Activated B cell treated with CpG ODN at 0.5 μM for 24 hours (primary cell): ENCODE data around the gene FOXJ3. TPM values are rescaled to one million over a fixed set of nuclear protein-coding genes. Genes with fewer than 3 reads are reported as not detected.

Source experiments
- ATAC-seq: fragments of 200-7000 bp; cut with Tn5 transposase; one replicate; pipeline ENCODE4 v1.10.0; 2021; ENCODE audit warnings: low read depth, mild to moderate bottlenecking, moderate library complexity
- CTCF ChIA-PET: fragments of 350-600 bp; sonication (Branson Sonifier 250); formaldehyde crosslinking; loops from one replicate; lab custom pipeline; 2021; ENCODE audit warnings: antibody characterized with exemption; lab: Charles Lee
- POLR2A ChIA-PET: fragments of 350-600 bp; sonication (Branson Sonifier 250); formaldehyde crosslinking; loops from one replicate; lab custom pipeline; 2021; ENCODE audit warnings: antibody characterized with exemption; lab: Charles Lee
- DNase-seq: peaks from one replicate; pipeline ENCODE4 v3.0.0; 2022
- H3K27ac Mint-ChIP-seq: one replicate; pipeline ENCODE4 v1.8.0; 2020; ENCODE audit warnings: mixed read lengths
- H3K27me3 Mint-ChIP-seq: one replicate; pipeline ENCODE4 v1.8.0; 2021; ENCODE audit warnings: mixed read lengths
- H3K36me3 Mint-ChIP-seq: one replicate; pipeline ENCODE4 v1.8.0; 2021; ENCODE audit warnings: low read depth, mixed read lengths
- H3K4me1 Mint-ChIP-seq: one replicate; pipeline ENCODE4 v1.8.0; 2021; ENCODE audit warnings: mixed read lengths
- H3K4me3 Mint-ChIP-seq: one replicate; pipeline ENCODE4 v1.8.0; 2020; ENCODE audit warnings: mild to moderate bottlenecking, mixed read lengths
- H3K9me3 Mint-ChIP-seq: one replicate; pipeline ENCODE4 v1.8.0; 2020; ENCODE audit warnings: mixed read lengths
- intact Hi-C: fragments of 100-400 bp; cut with micrococcal nuclease; formaldehyde crosslinking; loops from one replicate; pipeline ENCODE4 v1.15.1; 2024
- total RNA-seq: library from RNA; stranded (reverse); gene quantifications from 2 replicates; pipeline ENCODE4 v1.2.3, GENCODE V29; 2022
- TF ChIP-seq, protein P1 (sequence below): fragments of 200-600 bp; IDR thresholded peaks from one replicate; pipeline ENCODE4 v1.8.0; 2022; ENCODE audit warnings: antibody characterized with exemption, mild to moderate bottlenecking

The FOXJ3 gene
- total RNA-seq, 1 donor from 2014 or later: 63.9 TPM

DNA sequence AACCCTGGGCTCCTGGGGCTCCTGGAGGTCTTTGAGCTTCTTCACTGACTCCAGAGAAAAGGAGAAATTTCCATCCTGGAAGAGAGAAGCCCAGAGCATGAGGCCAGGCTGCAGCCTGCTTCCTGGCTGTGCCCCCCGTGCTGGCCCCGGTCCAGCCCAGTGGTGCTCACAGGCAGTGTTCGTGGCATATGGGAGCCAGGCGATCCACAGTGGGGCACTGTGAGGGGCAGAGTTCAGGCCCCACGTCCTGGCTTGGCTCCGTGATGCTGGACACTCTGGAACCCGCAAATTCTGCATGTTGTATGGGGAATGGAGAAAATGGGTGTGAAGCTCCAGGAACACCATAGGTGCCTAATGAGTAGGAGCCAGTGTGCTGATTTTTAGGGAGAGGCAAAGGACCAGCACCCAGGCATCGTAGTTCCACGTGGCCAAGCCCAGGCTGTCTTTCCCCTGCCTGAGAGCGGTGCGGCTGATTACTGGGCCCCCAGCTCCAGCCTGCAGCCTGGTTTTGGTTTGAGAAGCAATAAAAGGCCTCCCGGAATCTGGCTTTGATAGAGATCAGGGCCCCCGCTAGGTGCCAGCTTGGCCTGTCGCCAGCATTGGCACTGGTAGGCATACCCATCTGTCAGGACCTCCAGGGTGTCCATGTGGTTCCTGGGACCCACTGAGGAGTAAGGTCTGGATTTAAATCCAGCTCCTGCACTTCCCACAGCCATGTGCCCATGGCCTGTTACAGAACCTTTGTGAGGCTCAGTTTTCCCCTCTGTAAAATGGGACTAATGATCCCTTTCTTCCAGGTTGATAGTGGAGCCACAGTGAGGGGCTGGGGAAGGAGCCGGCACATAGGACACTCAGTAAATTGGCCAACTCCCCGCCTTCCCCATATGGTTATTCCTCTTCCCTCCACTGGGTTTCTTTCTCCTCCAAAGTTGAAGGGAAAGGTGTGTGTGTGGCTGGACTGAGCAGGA, 171.2 kb downstream of the FOXJ3 start:
- CTCF ChIA-PET: interaction anchor here (2.2 kb wide), 1 partner anchor 9 kb away, joined by 12 read pairs; no protein-coding TSS in a partner anchor
- Mint-ChIP-seq H3K4me3 (no peak overlapping the region), H3K4me1 (no peaks in the 10 kb centered on the region), H3K36me3 (no peaks in the 10 kb centered on the region), H3K9me3 (peaks cover 10% of the 10 kb centered on the region), H3K27me3 (peaks cover 8% of the 10 kb centered on the region), H3K27ac (no peak overlapping the region)
- DNase-seq (no peak), ATAC-seq (no peak)
- TF ChIP-seq, protein P1, sequence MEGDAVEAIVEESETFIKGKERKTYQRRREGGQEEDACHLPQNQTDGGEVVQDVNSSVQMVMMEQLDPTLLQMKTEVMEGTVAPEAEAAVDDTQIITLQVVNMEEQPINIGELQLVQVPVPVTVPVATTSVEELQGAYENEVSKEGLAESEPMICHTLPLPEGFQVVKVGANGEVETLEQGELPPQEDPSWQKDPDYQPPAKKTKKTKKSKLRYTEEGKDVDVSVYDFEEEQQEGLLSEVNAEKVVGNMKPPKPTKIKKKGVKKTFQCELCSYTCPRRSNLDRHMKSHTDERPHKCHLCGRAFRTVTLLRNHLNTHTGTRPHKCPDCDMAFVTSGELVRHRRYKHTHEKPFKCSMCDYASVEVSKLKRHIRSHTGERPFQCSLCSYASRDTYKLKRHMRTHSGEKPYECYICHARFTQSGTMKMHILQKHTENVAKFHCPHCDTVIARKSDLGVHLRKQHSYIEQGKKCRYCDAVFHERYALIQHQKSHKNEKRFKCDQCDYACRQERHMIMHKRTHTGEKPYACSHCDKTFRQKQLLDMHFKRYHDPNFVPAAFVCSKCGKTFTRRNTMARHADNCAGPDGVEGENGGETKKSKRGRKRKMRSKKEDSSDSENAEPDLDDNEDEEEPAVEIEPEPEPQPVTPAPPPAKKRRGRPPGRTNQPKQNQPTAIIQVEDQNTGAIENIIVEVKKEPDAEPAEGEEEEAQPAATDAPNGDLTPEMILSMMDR: no peak
- intact Hi-C loops: no loop called here
- POLR2A ChIA-PET: no interaction called here

DNA sequence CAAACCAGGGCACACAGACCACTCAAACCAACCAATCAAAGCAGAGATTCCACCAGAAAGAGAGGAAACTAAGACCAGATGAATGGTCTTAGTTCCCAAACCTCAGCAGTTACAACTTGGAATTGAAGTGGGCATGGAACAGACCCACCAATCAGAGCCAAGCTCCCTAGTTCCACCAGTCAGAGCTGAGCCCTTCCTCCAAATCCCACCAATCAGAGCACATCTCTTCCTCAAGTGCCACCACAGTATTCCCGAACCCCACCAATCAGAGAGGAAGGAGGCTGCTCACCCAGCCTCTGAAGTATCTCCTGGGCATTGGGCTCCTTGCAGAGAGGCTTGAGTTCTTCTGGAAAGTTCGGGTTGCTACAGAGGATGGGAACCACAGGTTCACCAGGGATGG, 171.9 kb downstream of the FOXJ3 start:
- peaks cover 8% of the 10 kb centered on the region for H3K27me3 Mint-ChIP-seq
- peaks cover 10% of the 10 kb centered on the region for H3K9me3 Mint-ChIP-seq
- DNase-seq (no peak), ATAC-seq (no peak)
- no peak overlapping the region for H3K27ac Mint-ChIP-seq
- no peaks in the 10 kb centered on the region for H3K36me3 Mint-ChIP-seq
- ChIA-PET CTCF (interaction anchor here (2.2 kb wide), 1 partner anchor 10 kb away, joined by 12 read pairs; no protein-coding TSS in a partner anchor), POLR2A (no interaction called here)
- TF ChIP-seq, protein P1: no peak
- intact Hi-C loops: no loop called here
- no peak overlapping the region for H3K4me3 Mint-ChIP-seq
- H3K4me1 Mint-ChIP-seq: no peaks in the 10 kb centered on the region

DNA sequence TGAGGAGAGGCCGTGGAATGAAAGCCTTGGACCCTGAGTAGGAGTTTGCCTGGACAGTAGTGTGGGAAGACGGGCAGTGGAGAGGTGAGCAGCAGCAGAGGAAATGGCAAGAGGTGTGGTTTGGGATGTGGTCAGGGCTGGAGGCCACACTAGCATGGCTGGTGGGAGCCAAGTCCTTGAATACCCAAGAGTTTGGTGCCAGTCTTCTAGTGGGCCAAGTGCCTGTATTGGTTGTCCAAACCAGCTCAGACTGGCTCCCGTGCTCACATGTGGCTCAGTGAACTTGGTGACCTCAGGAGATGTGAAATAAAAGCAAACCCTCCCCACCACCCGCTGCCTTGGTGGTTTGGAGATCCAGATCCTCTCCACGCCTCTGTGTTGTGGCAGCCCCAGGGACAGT, 172.9 kb downstream of the FOXJ3 start:
- Mint-ChIP-seq H3K4me1 (no peaks in the 10 kb centered on the region), H3K27ac (no peak overlapping the region)

DNA sequence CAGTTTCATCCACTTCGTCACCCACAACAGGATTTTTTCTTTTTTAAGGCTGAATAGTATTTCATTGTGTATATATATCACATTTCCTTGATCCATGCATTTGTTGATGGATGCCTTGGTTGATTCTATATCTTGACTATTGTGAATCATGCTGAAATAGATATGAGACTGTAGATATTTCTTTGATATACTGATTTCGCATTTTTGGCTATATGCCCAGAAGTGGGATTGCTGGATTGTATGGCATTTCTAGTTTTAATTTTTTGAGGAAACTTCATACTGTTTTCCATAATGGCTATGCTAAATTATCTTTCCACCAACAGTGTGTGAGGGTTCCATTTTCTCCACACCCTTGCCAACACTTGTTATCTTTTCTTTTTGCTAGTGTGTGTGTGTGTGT, 176.8 kb downstream of the FOXJ3 start:
- Mint-ChIP-seq H3K4me3 (no peak overlapping the region), H3K4me1 (no peaks in the 10 kb centered on the region), H3K27me3 (peaks cover 4% of the 10 kb centered on the region), H3K36me3 (no peaks in the 10 kb centered on the region), H3K27ac (no peak overlapping the region), H3K9me3 (peaks cover 10% of the 10 kb centered on the region)
- DNase-seq (no peak), ATAC-seq (no peak)
- ChIA-PET POLR2A (no interaction called here), CTCF (no interaction called here)
- intact Hi-C loops: no loop called here
- TF ChIP-seq, protein P1: no peak

More for the DNA sequence above, 172.9 kb downstream of the FOXJ3 start:
- ATAC-seq (no peak), DNase-seq (no peak)
- CTCF ChIA-PET: interaction anchor here (2.2 kb wide), 1 partner anchor 11 kb away, joined by 12 read pairs; no protein-coding TSS in a partner anchor
- no peak overlapping the region for H3K4me3 Mint-ChIP-seq
- TF ChIP-seq, protein P1: no peak
- no peaks in the 10 kb centered on the region for H3K36me3 Mint-ChIP-seq
- POLR2A ChIA-PET: no interaction called here
- peaks cover 10% of the 10 kb centered on the region for H3K9me3 Mint-ChIP-seq
- intact Hi-C loops: no loop called here
- H3K27me3 Mint-ChIP-seq: peaks cover 8% of the 10 kb centered on the region

DNA sequence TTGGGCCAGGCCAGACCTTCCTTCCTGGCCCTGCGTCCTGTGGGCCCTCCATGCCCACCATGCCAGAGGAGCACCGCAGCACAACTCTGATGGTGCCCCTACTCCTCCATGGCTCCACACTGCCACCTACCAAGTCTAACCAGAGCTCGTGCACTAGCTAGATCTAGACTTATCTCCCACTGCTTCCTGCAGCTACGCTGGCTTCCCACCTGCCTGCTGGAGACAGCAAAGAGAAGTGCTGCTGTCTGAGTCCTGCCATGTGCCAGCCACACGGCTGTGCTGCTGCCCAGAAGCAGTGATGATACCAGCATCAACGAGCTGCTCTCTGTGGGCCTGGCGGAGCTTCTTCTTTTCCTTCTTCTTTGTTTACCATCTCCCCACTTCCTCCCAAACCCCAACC, 177.4 kb downstream of the FOXJ3 start:
- intact Hi-C loops: no loop called here
- Mint-ChIP-seq H3K27me3 (peaks cover under 1% of the 10 kb centered on the region), H3K36me3 (no peaks in the 10 kb centered on the region), H3K4me1 (no peaks in the 10 kb centered on the region), H3K27ac (no peak overlapping the region), H3K9me3 (peaks cover 10% of the 10 kb centered on the region), H3K4me3 (no peak overlapping the region)
- ChIA-PET POLR2A (no interaction called here), CTCF (no interaction called here)
- TF ChIP-seq, protein P1: no peak
- DNase-seq: no peak
- no peak for ATAC-seq
